KMS-11 (cell line): Measurements from ENCODE around the gene IQSEC1.

Source experiments
- H2AFZ ChIP-seq: fragments of 200-600 bp; sonication (generic); 2 replicates; pipeline ENCODE4 v1.6.1; 2016; ENCODE audit warnings: antibody characterized with exemption, mixed run types, low read depth
- H3K27ac ChIP-seq: fragments of 200-600 bp; sonication (generic); 2 replicates; pipeline ENCODE4 v1.6.1; 2016; ENCODE audit warnings: mild to moderate bottlenecking, mixed run types
- H3K27me3 ChIP-seq: fragments of 200-600 bp; sonication (generic); 2 replicates; pipeline ENCODE4 v1.6.1; 2017; ENCODE audit warnings: mild to moderate bottlenecking, low read depth, mixed run types, moderate library complexity; ENCODE audit not compliant: insufficient read depth
- H3K36me3 ChIP-seq: fragments of 200-600 bp; sonication (generic); 2 replicates; pipeline ENCODE4 v1.6.1; 2017; ENCODE audit warnings: mild to moderate bottlenecking, mixed run types; ENCODE audit not compliant: insufficient read depth
- H3K4me1 ChIP-seq: fragments of 200-600 bp; sonication (generic); 2 replicates; pipeline ENCODE4 v1.6.1; 2016; ENCODE audit warnings: mild to moderate bottlenecking, low read depth, mixed run types; ENCODE audit not compliant: poor library complexity, severe bottlenecking
- H3K4me2 ChIP-seq: fragments of 200-600 bp; sonication (generic); 2 replicates; pipeline ENCODE4 v1.7.0; 2016; ENCODE audit warnings: mild to moderate bottlenecking, mixed run types
- H3K4me3 ChIP-seq: fragments of 200-600 bp; sonication (generic); IDR thresholded peaks from 2 replicates; pipeline ENCODE4 v1.6.1; 2017; ENCODE audit warnings: low read depth, low read length, mixed read lengths; ENCODE audit not compliant: insufficient read depth
- H3K79me2 ChIP-seq: fragments of 200-600 bp; sonication (generic); 2 replicates; pipeline ENCODE4 v1.6.1; 2016; ENCODE audit warnings: low read depth, mixed run types; ENCODE audit not compliant: insufficient read depth
- H3K9ac ChIP-seq: fragments of 200-600 bp; sonication (generic); 2 replicates; pipeline ENCODE4 v1.6.1; 2016; ENCODE audit warnings: mild to moderate bottlenecking, mixed run types
- H4K20me1 ChIP-seq: fragments of 200-600 bp; sonication (generic); 2 replicates; pipeline ENCODE4 v1.6.1; 2016; ENCODE audit warnings: mild to moderate bottlenecking, mixed run types; ENCODE audit not compliant: insufficient read depth
- TF ChIP-seq, protein P1 (sequence below): fragments of 200-600 bp; sonication (generic); conservative IDR thresholded peaks from 2 replicates; pipeline ENCODE4 v1.6.1; 2017; ENCODE audit warnings: low read depth, mild to moderate bottlenecking, antibody characterized with exemption, low read length, moderate library complexity, mixed read lengths

The IQSEC1 gene

GRCh38 chr3:13031621-13032020 lies 41.6 kb downstream of the IQSEC1 start:
- Histone ChIP-seq H4K20me1 (no peaks in the 10 kb centered on the region), H3K27ac (no peak overlapping the region)

DNA sequence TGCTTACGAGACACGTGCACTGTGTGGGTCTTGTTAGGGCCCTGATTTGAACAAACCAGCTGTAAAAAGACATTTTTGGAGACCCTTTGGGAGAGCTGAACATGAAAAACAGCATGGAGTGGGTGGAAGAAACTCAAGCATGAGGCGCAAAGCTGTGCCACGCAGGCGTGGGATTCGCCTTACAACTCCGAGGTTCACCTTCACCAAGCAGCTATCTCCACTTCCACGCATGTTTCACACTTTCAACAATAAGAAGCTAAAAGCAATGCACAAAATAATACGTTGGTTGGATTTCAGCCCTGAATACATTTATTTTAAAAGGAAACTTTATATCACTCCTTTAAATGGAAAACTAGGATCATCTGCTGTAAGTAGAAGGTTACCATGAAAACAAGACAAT lies 42.5 kb downstream of the IQSEC1 start:
- Histone ChIP-seq H3K4me1 (no peaks in the 10 kb centered on the region), H2AFZ (no peak overlapping the region), H3K79me2 (no peaks in the 10 kb centered on the region), H3K4me3 (no peak overlapping the region), H3K36me3 (no peaks in the 10 kb centered on the region), H3K27ac (no peak overlapping the region), H3K4me2 (no peak overlapping the region), H3K27me3 (no peaks in the 10 kb centered on the region), H3K9ac (no peak overlapping the region), H4K20me1 (no peaks in the 10 kb centered on the region)
- TF ChIP-seq, protein P1, sequence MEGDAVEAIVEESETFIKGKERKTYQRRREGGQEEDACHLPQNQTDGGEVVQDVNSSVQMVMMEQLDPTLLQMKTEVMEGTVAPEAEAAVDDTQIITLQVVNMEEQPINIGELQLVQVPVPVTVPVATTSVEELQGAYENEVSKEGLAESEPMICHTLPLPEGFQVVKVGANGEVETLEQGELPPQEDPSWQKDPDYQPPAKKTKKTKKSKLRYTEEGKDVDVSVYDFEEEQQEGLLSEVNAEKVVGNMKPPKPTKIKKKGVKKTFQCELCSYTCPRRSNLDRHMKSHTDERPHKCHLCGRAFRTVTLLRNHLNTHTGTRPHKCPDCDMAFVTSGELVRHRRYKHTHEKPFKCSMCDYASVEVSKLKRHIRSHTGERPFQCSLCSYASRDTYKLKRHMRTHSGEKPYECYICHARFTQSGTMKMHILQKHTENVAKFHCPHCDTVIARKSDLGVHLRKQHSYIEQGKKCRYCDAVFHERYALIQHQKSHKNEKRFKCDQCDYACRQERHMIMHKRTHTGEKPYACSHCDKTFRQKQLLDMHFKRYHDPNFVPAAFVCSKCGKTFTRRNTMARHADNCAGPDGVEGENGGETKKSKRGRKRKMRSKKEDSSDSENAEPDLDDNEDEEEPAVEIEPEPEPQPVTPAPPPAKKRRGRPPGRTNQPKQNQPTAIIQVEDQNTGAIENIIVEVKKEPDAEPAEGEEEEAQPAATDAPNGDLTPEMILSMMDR, result no peak

More at GRCh38 chr3:13031621-13032020, 41.6 kb downstream of the IQSEC1 start:
- TF ChIP-seq, protein P1, result no peak
- Histone ChIP-seq H3K27me3 (no peaks in the 10 kb centered on the region), H3K4me3 (no peak overlapping the region), H3K4me1 (no peaks in the 10 kb centered on the region), H3K36me3 (no peaks in the 10 kb centered on the region), H2AFZ (no peak overlapping the region), H3K4me2 (no peak overlapping the region), H3K9ac (no peak overlapping the region), H3K79me2 (no peaks in the 10 kb centered on the region)

GRCh38 chr3:13028010-13028821 lies 45.0 kb downstream of the IQSEC1 start:
- Histone ChIP-seq H3K27ac (no peak overlapping the region), H3K4me2 (no peak overlapping the region), H2AFZ (no peak overlapping the region), H3K9ac (no peak overlapping the region), H3K4me3 (no peak overlapping the region), H4K20me1 (no peaks in the 10 kb centered on the region), H3K36me3 (no peaks in the 10 kb centered on the region), H3K4me1 (no peaks in the 10 kb centered on the region), H3K27me3 (no peaks in the 10 kb centered on the region), H3K79me2 (no peaks in the 10 kb centered on the region)
- TF ChIP-seq, protein P1, result no peak

- Histone ChIP-seq H3K27ac (no peak overlapping the region), H3K36me3 (no peaks in the 10 kb centered on the region), H3K9ac (no peak overlapping the region), H3K4me2 (no peak overlapping the region), H2AFZ (no peak overlapping the region), H3K27me3 (no peaks in the 10 kb centered on the region), H3K4me3 (no peak overlapping the region), H4K20me1 (no peaks in the 10 kb centered on the region), H3K79me2 (no peaks in the 10 kb centered on the region), H3K4me1 (no peaks in the 10 kb centered on the region)
- TF ChIP-seq, protein P1, result no peak
Measured at GRCh38 chr3:13027154-13027553, 46.1 kb downstream of the IQSEC1 start.
